Epithelial cell of proximal tubule (primary cell): ENCODE data around the gene CFAP54. TPM values are rescaled to one million over a fixed set of nuclear protein-coding genes. Genes with fewer than 3 reads are reported as not detected.

Experiments used
- DNase-seq: peaks from one replicate; pipeline ENCODE4 v3.0.0-alpha.2; 2011; ENCODE audit warnings: low read depth
- H3K4me3 ChIP-seq: 2 replicates; pipeline ENCODE4 v1.5.1; 2011; ENCODE audit warnings: low read depth, mild to moderate bottlenecking, low read length
- total RNA-seq: library from RNA; depleted of rRNA; stranded (reverse); fragments of >200 nt; gene quantifications from 2 replicates; pipeline ENCODE4 v1.2.3, GENCODE V29; 2015
- TF ChIP-seq, protein P1 (sequence below): conservative IDR thresholded peaks from 2 replicates; pipeline ENCODE4 v1.5.1; 2012; ENCODE audit warnings: low read depth, mild to moderate bottlenecking, low read length

CFAP54 gene
- total RNA-seq, 1 donor from 2014 or later: 0.40 TPM

DNA sequence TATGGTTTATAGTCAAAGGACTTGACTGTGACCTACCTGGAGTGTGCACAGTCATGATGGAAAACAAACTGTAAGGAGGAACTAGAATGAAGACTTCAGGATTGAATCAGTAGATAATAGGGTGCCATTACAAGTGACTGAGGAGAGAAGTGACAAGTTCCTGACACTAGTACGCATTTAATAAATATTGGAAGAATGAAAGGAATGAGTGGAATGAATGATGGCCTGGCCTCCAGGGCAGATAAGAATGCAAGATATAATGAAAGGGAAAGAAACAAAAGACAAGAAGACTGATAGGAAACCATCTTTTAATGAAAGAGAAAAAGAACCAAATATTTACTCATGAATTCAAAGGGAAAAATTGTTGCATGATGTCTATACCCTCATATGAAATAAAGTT is 372.9 kb downstream of the CFAP54 start:
- DNase-seq: no peak
- TF ChIP-seq, protein P1, sequence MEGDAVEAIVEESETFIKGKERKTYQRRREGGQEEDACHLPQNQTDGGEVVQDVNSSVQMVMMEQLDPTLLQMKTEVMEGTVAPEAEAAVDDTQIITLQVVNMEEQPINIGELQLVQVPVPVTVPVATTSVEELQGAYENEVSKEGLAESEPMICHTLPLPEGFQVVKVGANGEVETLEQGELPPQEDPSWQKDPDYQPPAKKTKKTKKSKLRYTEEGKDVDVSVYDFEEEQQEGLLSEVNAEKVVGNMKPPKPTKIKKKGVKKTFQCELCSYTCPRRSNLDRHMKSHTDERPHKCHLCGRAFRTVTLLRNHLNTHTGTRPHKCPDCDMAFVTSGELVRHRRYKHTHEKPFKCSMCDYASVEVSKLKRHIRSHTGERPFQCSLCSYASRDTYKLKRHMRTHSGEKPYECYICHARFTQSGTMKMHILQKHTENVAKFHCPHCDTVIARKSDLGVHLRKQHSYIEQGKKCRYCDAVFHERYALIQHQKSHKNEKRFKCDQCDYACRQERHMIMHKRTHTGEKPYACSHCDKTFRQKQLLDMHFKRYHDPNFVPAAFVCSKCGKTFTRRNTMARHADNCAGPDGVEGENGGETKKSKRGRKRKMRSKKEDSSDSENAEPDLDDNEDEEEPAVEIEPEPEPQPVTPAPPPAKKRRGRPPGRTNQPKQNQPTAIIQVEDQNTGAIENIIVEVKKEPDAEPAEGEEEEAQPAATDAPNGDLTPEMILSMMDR: no peak
- no peak overlapping the region for H3K4me3 ChIP-seq

DNA sequence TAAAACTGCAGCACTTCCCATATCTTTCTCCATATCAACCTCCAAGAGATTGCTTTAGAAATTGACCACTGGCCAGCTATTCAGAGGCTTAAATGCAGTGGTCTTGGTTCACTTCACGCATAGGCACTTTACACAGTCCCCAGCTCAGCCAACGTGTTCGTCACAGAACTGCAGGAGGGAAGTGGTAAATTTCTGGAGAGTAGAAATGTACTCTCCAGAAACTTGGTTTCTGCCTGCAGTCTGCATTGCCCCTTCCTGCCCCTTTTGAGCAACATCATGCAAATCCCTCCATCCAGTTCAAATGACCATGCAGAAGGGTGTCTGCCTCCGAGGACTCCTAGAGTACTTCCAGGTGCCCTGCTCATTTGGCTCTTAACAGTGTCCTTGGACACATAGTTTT is 375.0 kb downstream of the CFAP54 start:
- TF ChIP-seq, protein P1: no peak

DNA sequence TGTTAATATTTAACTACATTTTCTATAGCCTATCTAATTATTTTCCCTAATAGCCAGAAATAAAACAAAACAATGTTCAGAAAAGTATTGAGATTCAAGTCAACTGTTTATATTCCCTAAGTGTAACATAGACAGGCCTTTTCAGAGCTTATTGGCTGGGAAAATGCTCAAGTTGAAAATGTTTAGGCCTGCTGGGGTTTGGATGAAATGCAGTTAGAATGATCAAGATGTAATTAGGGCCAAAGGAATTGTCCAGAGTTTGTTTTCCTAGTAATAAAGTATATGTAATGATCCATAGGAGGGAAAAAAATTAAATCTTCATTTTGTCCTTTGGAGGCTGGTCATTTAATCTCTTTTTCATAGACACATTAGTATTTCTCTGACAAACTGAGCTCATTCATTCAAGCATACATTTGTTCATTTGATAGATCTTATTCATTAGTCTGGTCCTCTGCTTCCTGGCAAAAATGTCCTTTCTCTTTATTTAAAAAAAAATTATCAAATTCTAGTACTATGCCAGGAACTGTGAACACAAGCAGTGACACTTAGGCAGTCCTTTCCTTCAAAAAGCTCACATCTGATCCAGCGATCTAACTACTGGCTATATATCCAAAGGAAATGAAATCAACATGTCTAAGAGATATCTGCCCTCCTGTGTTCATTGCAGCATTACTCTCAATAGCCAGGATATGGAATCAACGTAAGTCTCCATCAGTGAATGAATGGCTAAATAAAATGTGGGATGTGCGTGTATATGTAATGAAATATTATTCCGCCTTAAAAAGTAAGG is 377.6 kb downstream of the CFAP54 start:
- DNase-seq: no peak
- TF ChIP-seq, protein P1: no peak
- H3K4me3 ChIP-seq: no peak overlapping the region

More for the DNA sequence above, 375.0 kb downstream of the CFAP54 start:
- no peak overlapping the region for H3K4me3 ChIP-seq
- DNase-seq: no peak

DNA sequence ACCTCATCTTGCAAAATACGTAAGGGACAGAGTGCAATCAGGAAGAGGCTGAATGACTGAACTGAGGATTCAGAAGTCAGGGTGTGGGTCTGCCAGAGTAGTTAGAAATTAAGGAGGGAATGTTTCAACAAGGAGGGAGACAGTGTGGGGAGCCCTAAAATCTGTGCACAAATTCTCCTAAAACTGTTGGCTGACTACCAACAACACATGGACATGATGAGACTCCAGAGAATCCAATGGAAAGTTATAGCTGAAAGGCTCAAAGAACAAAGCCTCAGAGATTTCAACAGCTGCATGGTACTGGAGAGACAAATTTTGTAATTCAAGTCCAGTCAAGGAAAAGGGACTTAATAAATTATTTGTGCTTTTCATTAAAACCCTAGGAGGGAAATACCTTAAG is 381.6 kb downstream of the CFAP54 start:
- DNase-seq: no peak
- TF ChIP-seq, protein P1: no peak
- no peak overlapping the region for H3K4me3 ChIP-seq

DNA sequence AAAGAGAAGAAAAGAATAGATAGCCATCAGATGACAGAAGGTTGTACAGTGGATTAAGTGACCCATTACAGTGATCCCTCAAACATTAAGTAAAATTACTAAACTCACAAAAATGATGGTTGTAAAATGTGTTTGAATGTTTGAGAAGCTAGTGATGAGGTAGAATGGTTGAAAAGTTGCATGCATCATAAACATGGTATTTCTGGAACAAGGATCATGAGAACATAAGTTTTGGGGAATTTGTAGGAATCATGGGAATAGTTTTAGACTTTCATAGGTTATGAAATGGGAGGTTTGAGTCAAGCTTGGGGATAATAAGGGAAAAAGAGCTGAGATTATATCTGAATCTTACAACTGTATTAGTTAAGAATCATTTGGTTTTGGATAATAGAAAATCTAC is 383.6 kb downstream of the CFAP54 start:
- TF ChIP-seq, protein P1: no peak
- no peak overlapping the region for H3K4me3 ChIP-seq
- DNase-seq: no peak

DNA sequence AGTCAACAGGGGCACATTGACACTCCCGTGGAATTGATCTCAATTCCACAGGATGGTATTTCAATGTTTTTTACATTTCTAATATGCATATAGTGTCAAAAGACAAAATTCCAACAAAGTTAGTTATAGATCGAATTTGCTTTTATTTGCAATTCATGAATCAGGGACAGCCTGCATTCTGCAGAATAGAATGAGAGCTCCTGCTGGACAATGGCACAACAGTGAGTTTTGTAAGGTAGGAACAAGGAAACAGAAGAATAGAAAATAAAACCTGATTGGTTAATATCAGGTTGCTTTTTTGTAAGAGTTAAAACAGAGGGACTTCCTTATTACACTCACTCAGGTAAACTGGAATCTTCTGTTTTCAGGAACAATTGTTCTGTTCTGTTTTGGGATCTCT is 384.8 kb downstream of the CFAP54 start:
- TF ChIP-seq, protein P1: no peak
- no peak for DNase-seq
- no peak overlapping the region for H3K4me3 ChIP-seq

DNA sequence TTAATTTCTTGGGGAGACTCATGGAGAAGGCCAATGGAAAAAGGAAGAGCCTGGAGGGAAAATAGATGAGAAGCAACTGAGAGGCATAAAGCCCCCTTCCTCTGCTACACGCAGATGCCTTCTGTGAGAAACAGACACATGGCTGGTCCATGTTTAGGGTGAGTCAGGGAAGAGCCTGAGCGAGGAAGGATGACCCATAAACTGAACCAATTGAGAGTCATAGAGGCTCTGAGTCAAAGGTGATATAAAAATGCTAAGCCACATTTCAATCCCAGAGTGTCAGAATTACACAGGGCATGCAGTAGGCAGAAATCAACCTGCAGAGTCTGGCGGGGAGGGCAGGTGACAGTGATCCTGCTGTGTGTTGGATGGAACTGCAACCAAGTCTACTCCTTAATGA is 387.6 kb downstream of the CFAP54 start:
- no peak for DNase-seq
- TF ChIP-seq, protein P1: no peak
- H3K4me3 ChIP-seq: no peak overlapping the region
